ENCODE measurements around the gene S100A9.
"Not testable (repeated sequence)": the region's sequence is repeated elsewhere in the genome, so short reads cannot be mapped to it uniquely, and the experiment has no call there.

The S100A9 gene

GRCh38 chr1:153357853-153358690 lies at the start of gene S100A9:
S100A9 (plus strand) TSS chr1:153357854; CDS start chr1:153358284, 430 bp downstream.
- no peak for DNase-seq

DNA sequence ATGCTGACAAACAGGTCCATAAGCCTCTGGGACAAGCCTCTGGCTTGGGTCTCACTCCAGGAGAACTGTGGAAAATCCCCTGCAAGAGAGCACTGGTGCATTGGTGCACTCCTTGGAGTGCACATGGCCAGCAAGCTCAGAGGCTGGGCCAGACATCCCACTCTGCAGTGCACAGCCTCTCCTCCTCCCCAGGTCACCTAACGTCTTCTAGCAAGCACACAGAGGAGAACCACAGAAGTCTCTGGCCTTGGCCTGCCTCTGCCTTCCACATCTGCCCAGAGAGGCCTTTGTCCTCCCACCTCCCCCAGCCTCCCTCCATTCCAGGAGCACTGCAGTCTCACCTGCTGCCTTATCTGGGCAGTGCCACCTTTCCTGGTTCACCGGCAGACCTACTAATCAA lies 49.1 kb upstream of the S100A9 start:
- DNase-seq, result no peak

GRCh38 chr1:153309441-153309840 lies 48.2 kb upstream of the S100A9 start:
- no peak for DNase-seq

DNA sequence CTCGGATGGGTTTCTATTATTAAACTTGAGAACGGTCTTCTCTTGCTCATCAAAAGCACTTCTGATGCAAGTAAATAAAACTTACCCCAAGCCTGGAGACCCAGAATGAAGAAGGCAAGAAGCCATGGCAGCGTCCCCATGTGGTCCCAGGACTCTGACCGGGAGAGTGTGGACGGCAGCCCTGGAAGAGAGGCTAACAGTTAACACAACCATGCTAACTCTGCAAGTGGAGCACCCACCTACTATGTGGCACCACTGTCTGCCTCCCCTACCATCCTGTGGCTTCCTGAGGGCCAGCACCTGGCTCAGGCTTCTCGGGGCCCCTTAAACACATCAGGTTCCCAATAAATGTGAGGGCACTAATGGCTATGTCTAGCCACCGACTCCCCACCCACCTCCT lies 47.1 kb upstream of the S100A9 start:
- DNase-seq, result no peak

- no peak for DNase-seq
Measured at GRCh38 chr1:153312570-153313186, 45.0 kb upstream of the S100A9 start, which contains the start of gene PGLYRP3. PGLYRP3 (minus strand) TSS chr1:153312952; CDS start chr1:153310665, 2,287 bp downstream.

DNA sequence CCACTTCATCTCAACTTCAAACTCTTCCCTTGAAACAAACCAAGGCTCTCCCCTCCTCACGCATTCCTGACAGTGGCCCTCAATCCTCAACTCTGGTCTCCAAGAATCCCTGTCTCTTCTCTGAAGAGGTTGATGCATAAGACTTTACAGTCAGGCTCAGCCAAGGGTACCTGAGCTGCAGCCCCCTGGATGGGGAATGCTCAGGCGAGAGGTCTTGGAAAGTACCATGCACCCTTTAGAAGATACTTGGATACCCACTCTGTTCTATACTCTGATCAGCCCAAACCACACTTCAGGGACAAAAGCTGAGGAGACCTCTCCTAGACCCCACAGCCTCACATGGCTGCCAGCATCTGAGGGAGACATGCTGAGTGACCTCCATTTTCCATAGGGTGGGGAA lies 44.4 kb upstream of the S100A9 start:
- no peak for DNase-seq

GRCh38 chr1:153314388-153314787 lies 43.3 kb upstream of the S100A9 start:
- not testable (repeated sequence) for DNase-seq

GRCh38 chr1:153316013-153316412 lies 41.6 kb upstream of the S100A9 start:
- not testable (repeated sequence) for DNase-seq

DNA sequence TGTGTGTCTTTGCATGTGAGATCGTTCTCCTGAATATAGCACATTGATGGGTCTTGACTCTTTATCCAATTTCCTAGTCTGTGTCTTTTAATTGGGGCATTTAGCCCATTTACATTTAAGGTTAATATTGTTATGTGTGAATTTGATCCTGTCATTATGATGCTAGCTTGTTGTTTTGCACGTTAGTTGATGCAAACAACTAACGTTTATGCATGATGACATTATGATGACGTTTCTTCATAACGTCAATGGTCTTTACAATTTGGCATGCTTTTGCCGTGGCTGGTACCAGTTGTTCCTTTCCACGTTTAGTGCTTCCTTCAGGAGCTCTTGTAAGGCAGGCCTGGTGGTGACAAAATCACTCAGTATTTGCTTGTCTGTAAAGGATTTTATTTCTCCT lies 39.5 kb upstream of the S100A9 start:
- not testable (repeated sequence) for DNase-seq

DNA sequence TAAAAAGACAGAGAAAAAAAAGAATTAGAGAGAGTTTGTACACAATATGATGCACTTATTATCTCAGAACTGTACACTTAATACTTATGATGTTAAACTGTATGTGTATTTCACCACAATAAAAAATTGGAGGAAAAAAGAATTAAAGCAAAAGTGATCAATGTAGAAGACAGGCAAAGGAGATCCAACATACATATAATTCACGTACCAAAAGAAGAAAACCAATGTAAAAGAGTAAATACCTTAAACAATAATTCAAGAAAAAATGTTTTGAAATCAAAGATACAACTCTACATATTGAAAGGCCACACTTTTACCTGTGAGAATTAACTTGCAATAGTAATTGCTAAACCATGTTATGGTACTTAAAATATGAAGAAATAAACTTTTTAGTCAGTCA lies 35.1 kb upstream of the S100A9 start:
- DNase-seq, result no peak

GRCh38 chr1:153324912-153325311 lies 32.7 kb upstream of the S100A9 start:
- no peak for DNase-seq

DNA sequence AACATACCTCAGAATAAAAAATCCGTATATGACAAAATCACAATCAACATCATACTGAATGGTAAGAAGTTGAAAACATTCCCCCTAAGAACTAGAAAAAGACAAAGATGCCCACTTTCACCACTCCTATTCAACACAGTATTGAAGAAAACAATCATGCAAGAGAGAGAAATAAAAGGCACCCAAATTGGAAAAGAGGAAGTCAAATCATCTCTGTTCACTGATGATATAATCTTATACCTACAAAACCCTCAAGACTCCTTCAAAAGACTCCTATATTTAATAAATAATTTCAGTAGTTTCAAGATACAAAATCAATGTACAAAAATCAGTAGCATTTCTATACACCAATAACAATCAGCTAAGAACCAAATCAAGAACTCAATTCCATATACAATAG lies 23.8 kb upstream of the S100A9 start:
- DNase-seq, result no peak

- DNase-seq, result no peak
Measured at GRCh38 chr1:153336650-153337049, 21.0 kb upstream of the S100A9 start.

DNA sequence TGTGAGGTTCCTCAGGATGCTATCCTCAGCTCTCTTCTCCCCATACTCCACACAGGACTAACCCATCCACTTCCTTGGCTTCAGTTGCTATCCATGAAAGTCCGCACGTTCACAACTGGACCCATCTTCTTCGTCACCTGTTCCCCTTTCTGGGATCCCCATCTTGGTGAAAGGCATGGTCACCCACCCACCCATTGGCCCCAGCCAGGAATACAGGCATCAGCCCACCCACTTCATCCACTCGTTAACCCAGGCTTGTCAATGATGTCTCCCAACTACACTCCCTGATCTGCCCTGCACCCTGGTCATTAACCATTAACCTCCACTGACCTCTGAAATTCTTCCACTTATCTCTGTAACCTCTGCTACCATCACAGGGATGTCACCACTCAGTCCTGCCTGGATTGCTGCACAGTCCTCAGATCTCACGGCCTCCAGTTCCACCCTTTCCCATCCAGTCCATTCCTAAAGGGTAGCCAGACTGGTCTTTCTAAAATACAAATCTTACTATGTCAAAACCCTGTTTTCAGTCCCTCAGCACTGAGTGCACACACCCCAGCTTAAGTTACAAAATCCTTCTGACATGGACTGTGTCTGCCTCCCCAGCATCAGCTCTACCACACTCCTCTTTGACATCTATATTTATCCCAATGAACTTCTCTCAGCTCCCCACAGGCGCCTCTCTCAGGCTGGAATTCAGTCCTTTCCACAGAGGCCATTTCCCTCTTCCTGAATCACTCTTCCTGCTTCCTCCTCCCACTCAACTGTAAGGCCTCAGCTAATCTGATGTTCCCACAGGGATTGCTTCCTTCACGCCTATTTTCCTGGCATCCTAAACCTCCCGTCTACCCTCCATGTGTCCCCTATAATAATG lies 19.4 kb upstream of the S100A9 start:
- no peak for DNase-seq

DNA sequence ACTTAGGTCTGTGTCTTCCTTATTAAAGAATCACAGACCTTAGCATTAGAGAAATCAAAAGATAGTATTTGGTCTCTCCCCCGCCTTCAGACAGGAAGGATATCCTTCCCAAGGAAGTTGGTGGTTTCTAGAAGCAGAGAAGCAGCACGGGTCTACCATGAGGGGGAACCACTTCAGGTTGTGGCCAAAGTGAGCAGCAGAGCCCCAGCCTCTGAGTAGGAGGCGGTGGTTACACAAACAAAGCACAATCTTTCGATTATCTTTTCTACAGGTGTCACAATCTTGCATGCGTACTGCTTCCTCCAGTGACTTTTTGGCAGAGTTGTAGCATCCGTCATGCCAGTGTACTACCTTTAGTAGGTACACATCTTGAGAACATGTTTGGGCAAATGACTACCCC lies 17.9 kb upstream of the S100A9 start:
- DNase-seq, result no peak

DNA sequence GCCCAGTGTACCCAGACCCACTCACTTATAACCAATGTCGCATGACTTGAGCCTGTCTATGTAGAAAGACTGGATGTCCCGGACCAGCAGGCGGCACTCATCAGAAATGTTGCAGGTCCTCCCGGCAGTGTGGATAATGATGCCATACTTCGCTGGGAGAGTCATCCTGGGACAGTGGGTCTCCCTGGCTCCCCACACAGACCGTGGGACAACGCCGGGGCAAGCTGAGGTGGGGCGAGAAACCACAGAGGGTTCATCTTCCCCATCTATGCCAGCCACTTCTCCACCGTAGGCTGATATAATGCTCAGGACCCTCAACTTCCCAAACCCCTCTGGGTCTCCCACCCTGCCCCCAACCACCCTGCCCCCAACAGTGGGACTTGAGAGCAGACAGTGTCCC lies 17.3 kb upstream of the S100A9 start:
- DNase-seq, result no peak

DNA sequence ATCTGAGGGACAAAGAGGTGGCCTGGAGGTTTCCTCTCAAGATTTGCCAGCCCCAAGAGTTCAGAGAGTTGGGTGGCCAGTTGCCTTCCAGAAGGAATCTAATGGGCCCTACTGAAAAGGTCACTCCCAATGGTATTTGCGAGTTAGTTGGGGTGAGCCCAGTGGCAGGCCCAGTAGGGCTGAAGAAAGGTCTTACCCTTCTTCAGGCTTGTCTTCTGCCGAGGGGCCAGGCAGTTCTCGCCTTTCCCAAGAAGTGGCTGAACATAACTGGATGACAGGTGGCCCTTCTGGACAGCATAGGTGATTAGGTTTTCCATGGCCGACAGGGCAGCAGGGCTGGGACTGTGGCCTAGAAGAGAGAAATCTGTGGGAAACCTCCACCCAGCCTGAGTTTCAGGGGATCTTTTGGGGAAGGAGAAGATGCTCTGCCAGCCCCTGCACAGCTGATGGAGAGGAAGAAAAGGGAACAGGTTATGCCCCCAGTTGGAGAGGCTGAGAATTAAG lies 16.2 kb upstream of the S100A9 start:
- no peak for DNase-seq

- DNase-seq, result no peak
Measured at GRCh38 chr1:153342178-153342577, 15.5 kb upstream of the S100A9 start.

GRCh38 chr1:153343040-153343681 lies 14.5 kb upstream of the S100A9 start:
- DNase-seq, result peak; percentile 66

GRCh38 chr1:153343811-153344717 lies 13.6 kb upstream of the S100A9 start:
- no peak for DNase-seq

DNA sequence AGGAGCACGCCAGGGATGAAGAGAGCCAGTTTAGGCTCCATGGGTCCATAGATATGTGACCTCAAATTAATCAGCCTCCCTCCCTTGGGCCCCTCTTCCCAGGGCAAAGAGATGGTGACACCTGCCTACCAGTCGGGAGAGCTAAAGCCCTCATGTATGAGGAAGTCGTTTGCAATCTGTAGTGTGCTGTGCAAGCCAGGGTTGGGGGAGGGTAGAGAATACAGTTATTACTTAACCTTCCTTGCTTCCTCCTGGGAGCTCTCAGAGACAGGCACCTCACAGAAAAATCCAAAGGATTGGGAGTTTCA lies 13.0 kb upstream of the S100A9 start:
- peak; percentile 43 for DNase-seq

All from NCI-H2029 treated with DMSO at 0.1 percent for 48 hours (cell line).